GM12865 (cell line): ENCODE data around the gene PXDN.

Experiments
- DNase-seq: peaks from one replicate; pipeline ENCODE4 v3.0.0; 2010; ENCODE audit warnings: low read depth
- H3K4me3 ChIP-seq: 2 replicates; pipeline ENCODE4 v1.5.1; 2011; ENCODE audit warnings: mild to moderate bottlenecking, low read depth, low read length, control low read depth
- TF ChIP-seq, protein P1 (sequence below): IDR thresholded peaks from 2 replicates; pipeline ENCODE4 v1.5.1; 2011; ENCODE audit warnings: low read length, control low read depth, low read depth, inconsistent platforms; ENCODE audit not compliant: insufficient read depth; ENCODE audit errors: missing control alignments

The PXDN gene

DNA sequence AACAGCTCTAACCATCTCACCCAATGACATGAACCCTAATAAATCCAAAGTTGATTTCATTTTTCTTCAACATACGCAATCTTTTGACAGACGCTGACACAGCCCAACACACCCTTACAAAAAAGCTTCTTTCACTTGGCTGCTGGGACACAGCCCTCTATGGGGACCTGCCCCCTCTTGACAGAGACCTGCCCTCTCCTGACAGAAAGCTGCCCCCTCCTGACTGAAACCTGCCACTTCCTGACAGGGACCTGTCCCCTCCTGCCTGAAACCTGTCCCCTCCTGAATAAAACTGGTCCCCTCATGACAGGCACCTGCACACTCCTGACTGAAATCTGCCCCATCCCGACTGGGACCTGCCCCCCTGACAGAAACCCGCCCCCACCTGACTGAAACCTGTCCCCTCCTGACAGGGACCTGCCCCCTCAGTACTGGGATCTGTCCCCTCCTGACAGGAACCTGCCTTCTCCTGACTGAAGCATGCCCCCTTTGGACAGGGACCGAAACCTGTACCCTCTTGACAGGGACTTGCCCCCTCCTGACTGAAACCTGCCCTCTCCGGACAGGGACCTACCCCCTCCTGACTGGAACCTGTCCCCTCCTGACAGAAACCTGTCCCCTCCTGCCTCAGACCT is 87.9 kb downstream of the PXDN start:
- DNase-seq, result no peak
- TF ChIP-seq, protein P1, sequence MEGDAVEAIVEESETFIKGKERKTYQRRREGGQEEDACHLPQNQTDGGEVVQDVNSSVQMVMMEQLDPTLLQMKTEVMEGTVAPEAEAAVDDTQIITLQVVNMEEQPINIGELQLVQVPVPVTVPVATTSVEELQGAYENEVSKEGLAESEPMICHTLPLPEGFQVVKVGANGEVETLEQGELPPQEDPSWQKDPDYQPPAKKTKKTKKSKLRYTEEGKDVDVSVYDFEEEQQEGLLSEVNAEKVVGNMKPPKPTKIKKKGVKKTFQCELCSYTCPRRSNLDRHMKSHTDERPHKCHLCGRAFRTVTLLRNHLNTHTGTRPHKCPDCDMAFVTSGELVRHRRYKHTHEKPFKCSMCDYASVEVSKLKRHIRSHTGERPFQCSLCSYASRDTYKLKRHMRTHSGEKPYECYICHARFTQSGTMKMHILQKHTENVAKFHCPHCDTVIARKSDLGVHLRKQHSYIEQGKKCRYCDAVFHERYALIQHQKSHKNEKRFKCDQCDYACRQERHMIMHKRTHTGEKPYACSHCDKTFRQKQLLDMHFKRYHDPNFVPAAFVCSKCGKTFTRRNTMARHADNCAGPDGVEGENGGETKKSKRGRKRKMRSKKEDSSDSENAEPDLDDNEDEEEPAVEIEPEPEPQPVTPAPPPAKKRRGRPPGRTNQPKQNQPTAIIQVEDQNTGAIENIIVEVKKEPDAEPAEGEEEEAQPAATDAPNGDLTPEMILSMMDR, result no peak
- no peak overlapping the region for H3K4me3 ChIP-seq

DNA sequence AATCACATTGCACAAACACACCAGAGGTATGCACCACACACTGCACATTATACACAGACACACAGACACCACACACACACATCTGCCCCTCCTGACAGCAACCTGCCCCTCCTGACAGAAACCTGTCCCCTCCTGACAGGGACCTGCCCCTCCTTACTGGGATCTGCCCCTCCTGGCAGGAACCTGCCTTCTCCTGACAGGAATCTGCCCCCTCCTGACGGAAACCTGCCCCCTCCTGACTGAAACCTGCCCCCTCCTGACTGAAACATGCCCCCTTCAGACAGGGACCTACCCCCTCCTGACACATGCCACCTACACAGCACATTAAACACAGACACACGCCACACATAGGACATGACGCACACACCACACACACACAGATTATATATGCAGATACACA is 88.9 kb downstream of the PXDN start:
- no peak overlapping the region for H3K4me3 ChIP-seq
- no peak for DNase-seq
- TF ChIP-seq, protein P1, result no peak

DNA sequence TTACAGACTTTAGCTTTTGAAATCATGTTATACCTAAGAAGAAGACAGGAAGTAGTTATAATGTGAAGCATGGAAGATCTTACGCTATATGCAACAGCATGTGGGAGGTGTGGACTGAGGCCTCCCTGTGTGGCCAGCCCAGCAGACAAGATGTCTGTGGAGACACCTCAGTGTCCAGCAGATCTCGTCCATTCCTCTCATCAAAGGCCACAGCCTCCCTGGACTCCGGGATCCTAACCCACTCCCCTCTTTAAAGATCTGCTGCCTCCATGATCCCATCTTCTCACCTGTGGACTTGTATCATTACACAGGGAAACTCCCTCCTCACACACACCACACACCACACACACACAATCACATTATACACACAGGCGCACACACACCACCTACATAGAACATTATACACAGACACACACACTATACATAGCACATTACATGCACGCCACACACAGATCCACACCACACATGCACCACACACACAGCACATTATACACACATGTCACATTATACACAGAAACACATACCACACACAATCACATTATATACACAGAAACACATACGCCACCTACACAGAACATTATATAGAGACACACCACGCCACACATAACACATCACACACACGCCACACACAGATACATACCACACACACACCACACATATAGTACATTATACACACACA is 89.5 kb downstream of the PXDN start:
- no peak for DNase-seq
- TF ChIP-seq, protein P1, result no peak
- no peak overlapping the region for H3K4me3 ChIP-seq

DNA sequence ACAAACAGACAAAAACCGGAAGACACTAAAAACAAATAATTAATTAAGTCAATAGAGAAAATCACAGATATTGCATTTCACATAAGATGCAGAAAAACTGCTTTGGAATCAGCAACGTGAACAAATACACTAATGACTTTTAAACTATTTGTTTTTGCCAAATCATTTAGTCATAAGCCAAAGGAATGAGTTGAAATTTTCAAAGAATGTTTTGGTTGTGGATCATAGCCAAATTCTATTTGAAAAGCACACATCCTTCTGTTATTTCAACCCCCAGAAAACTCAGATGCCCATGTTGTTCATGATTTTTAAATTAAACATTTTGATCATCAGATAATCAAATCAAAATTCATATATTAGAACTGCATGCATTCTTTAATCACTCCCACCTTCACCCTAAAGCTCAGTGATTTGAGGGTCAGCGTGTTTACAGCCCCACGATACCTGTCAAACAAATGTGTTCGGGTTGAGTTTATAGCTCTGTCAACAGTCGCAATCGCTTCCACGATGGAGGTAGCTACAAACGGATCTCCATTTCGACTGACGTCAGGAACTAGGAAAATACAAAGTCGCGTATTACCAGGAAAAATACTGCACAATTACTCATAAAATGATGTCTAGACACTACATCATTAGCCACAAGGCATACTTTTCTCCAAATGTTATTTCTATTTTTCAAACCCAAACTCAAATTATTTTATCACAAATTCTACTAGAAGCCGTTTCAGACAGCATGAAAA is 90.2 kb downstream of the PXDN start:
- TF ChIP-seq, protein P1, result no peak
- H3K4me3 ChIP-seq, result no peak overlapping the region
- no peak for DNase-seq

DNA sequence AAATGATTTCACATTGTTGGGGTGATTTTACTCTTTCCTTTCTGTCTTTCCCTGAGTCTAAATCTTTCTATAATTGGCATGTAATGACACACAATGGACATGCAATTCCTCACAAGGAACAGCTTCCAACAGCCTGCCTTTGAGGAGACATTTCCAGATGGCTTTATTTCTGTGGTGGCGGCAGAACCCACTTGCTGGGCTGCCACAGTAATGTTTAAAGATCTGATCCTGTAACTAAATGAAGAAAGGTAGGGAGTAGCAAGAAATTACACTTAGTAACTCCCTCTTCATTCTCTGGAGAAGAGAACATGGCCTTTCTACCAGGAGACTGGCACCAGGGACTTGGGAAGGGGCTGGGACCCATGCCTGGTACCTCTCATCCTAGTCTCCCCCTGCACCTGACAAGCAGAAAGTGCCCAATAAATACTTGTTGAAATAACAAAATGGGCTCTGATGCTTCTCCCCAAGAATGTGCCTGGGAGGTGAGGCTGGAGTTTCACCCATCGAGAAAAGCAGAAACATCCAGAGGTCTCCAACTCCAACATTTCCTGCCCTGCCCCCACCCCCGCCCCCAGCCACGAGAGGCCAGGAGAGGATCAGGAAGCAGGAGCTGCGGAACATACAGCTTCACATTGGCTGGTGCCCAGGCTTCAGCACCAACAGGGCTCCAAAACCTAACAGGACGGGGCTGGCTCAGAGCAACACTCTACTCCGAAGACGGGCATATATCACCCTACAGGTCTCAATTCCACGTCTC is 92.1 kb downstream of the PXDN start:
- TF ChIP-seq, protein P1, result no peak
- no peak overlapping the region for H3K4me3 ChIP-seq
- DNase-seq, result no peak

DNA sequence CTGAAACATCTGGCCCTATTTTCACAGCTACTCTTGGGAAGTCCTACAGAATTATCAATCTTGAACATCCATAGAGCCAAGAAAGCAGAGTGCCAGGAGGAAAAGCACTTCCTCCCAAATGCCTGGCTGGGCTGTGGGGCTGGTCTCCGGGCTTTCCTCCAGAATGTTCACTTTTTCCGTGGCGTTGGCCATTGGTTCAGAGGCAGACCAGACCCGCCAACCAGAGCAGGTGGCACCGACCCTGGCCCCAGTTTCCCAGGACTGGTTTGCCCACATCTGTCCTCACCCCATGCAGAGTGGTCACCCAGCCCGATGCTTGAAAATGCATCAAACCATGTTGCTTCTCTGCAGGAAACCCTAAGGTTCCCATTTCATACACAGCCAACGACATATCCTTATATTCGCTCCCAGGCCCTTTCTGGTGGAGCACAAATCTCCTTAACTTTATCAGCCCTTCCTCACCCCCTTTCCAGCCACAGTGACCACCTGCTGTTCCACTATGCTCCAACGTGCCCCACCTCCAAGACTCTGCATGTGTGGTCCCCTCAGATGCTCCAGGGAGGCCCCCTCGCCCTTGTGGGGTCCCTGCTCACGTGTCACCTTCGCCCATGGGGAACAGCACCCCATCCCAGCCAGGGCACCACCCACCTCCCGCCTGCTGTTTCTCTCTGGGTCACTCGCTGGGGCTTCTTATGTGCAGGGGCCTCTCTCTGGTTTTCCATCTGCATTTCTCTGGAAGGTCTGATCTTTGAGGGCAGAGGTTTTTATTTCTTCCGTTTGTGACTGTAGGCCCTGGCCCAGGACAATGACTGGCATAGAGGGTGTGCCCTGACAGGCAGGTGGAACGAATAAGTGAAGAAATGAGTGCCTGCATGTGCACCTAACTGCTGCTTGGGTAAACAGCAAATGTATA is 92.9 kb downstream of the PXDN start:
- H3K4me3 ChIP-seq, result no peak overlapping the region
- no peak for DNase-seq
- TF ChIP-seq, protein P1, result no peak
